ENCODE measurements around the gene HS3ST5. TPM values are rescaled to one million over a fixed set of nuclear protein-coding genes. Genes with fewer than 3 reads are reported as not detected.

HS3ST5 gene
- total RNA-seq, 1 donor from 2014 or later: 0.12 TPM

GRCh38 chr6:114160881-114161280 is 181.9 kb downstream of the HS3ST5 start:
- intact Hi-C loops (cut with DNase I): no loop called here

GRCh38 chr6:114159727-114160126 is 183.1 kb downstream of the HS3ST5 start:
- no peak for ATAC-seq
- Histone ChIP-seq H3K27ac (no peak overlapping the region), H3K4me1 (no peaks in the 10 kb centered on the region), H3K9me3 (no peaks in the 10 kb centered on the region), H3K36me3 (no peaks in the 10 kb centered on the region), H3K27me3 (ENCODE audit: low read depth) (no peaks in the 10 kb centered on the region), H3K4me3 (no peak overlapping the region)
- no peak for TF ChIP-seq CTCF (IDR thresholded peaks at IDR 0.05)
- intact Hi-C loops (cut with DNase I): no loop called here
- DNase-seq: no peak

More at GRCh38 chr6:114160881-114161280, 181.9 kb downstream of the HS3ST5 start:
- no peaks in the 10 kb centered on the region for H3K4me1 ChIP-seq
- DNase-seq (no peak), ATAC-seq (no peak)
- H3K36me3 ChIP-seq: no peaks in the 10 kb centered on the region
- H3K9me3 ChIP-seq: no peaks in the 10 kb centered on the region
- no peak overlapping the region for H3K4me3 ChIP-seq
- H3K27me3 ChIP-seq (ENCODE audit: low read depth): no peaks in the 10 kb centered on the region
- no peak overlapping the region for H3K27ac ChIP-seq
- no peak for TF ChIP-seq CTCF (IDR thresholded peaks at IDR 0.05)

- no peaks in the 10 kb centered on the region for H3K27me3 ChIP-seq (ENCODE audit: low read depth)
- no peak overlapping the region for H3K4me3 ChIP-seq
- H3K36me3 ChIP-seq: no peaks in the 10 kb centered on the region
- no peaks in the 10 kb centered on the region for H3K9me3 ChIP-seq
- DNase-seq (no peak), ATAC-seq (no peak)
- no peaks in the 10 kb centered on the region for H3K4me1 ChIP-seq
- intact Hi-C loops (cut with DNase I): no loop called here
- no peak for TF ChIP-seq CTCF (IDR thresholded peaks at IDR 0.05)
- H3K27ac ChIP-seq: no peak overlapping the region
Measured at GRCh38 chr6:114158838-114159694, 183.8 kb downstream of the HS3ST5 start.

GRCh38 chr6:114158411-114158810 is 184.4 kb downstream of the HS3ST5 start:
- Histone ChIP-seq H3K27ac (no peak overlapping the region), H3K4me1 (no peaks in the 10 kb centered on the region), H3K4me3 (no peak overlapping the region), H3K9me3 (no peaks in the 10 kb centered on the region), H3K27me3 (ENCODE audit: low read depth) (no peaks in the 10 kb centered on the region), H3K36me3 (no peaks in the 10 kb centered on the region)
- ATAC-seq: no peak
- intact Hi-C loops (cut with DNase I): no loop called here
- no peak for TF ChIP-seq CTCF (IDR thresholded peaks at IDR 0.05)
- no peak for DNase-seq

- intact Hi-C loops (cut with DNase I): no loop called here
- no peak for TF ChIP-seq CTCF (IDR thresholded peaks at IDR 0.05)
- no peak for DNase-seq
Measured at GRCh38 chr6:114157848-114158247, 185.0 kb downstream of the HS3ST5 start.

More at GRCh38 chr6:114157848-114158247, 185.0 kb downstream of the HS3ST5 start:
- Histone ChIP-seq H3K4me1 (no peaks in the 10 kb centered on the region), H3K36me3 (no peaks in the 10 kb centered on the region), H3K4me3 (no peak overlapping the region), H3K9me3 (no peaks in the 10 kb centered on the region), H3K27me3 (ENCODE audit: low read depth) (no peaks in the 10 kb centered on the region), H3K27ac (no peak overlapping the region)
- ATAC-seq: no peak
